GM12892 (cell line): ENCODE data around the gene AGER.
"Not testable (repeated sequence)": the region's sequence is repeated elsewhere in the genome, so short reads cannot be mapped to it uniquely, and the experiment has no call there.

Experiments used
- DNase-seq: peaks from one replicate; pipeline ENCODE4 v3.0.0; 2011; ENCODE audit not compliant: insufficient read length
- FAIRE-seq: peaks from 2 replicates; lab custom pipeline; 2011; peaks lifted over from hg19 to GRCh38; lab: Jason Lieb, UNC
- POLR2A ChIP-seq: IDR thresholded peaks from 2 replicates; pipeline ENCODE4 v1.6.1; 2011; ENCODE audit warnings: low read depth, low read length, control low read depth
- POLR2AphosphoS5 ChIP-seq: IDR thresholded peaks from 2 replicates; pipeline ENCODE4 v1.6.1; 2011; ENCODE audit warnings: low read depth, low read length, control low read depth
- TAF1 ChIP-seq: IDR thresholded peaks from 2 replicates; pipeline ENCODE4 v1.6.1; 2011; ENCODE audit warnings: low read depth, mild to moderate bottlenecking, control low read depth, low read length, borderline replicate concordance

Gene AGER

DNA sequence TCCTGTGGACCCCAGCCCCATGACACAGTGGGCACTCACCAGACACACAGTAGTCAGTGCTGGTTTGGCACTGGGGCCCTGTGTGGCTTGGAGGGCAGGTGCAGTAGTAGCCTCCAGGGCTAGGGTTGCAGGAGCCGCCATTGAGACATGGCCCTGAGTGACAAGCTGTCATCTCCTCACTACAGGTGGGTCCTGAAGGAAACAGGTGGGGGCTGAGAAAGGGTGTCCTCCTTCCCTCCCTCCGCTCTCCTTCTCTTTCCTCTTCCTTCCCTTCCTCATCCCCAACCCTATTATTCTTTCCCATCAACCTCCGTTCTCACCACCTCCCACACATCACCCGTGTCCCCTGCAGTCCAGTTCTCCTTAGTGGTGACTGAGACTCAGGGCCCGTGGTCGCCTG lies 29.6 kb upstream of the AGER start:
- DNase-seq (no peak), FAIRE-seq (no peak)
- TF ChIP-seq POLR2A, result no peak
- TF ChIP-seq TAF1, result no peak

GRCh38 chr6:32212076-32212760 lies 28.2 kb upstream of the AGER start:
- TF ChIP-seq POLR2A (no peak), TAF1 (no peak), POLR2AphosphoS5 (no peak)
- FAIRE-seq (no peak), DNase-seq (no peak)

DNA sequence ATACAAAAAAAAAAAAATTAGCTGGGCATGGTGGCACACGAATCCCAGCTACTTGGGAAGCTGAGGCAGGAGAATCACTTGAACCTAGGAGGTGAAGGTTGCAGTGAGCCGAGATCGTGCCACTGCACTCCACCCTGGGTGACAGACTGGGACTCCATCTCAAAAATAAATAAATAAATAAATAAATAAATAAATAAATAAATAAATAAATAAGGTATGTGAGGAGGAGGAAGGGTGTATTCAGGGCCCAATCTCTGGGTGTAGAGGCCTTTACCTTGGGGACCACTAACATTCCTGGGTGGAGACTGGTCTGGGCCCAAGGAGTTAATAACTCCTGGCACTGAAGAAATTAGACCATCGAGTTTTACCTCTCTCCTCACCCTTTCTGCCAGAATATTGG lies 27.4 kb upstream of the AGER start:
- not testable (repeated sequence) for FAIRE-seq, DNase-seq

DNA sequence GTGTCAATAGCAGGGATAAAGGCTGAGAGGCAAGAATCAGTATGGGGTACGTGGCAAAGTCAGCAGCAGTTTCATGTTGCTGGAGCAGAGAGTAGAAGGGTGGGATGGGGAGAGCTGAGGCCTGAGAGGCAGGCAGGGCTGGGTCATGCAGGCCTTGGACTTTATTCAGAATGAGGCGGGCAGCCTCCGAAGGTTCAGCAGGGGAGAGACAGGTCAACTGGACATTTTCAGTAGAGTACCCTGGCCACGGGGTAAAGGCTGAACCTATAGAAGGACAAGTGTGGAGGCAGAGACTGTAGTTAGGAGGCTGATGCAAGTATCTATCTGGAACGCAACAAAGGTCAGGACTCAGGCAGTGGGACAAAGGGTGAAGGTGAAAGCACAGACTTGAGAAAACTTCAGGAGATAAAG lies 26.1 kb upstream of the AGER start:
- FAIRE-seq (no peak), DNase-seq (no peak)
- no peak for TF ChIP-seq POLR2A
- TF ChIP-seq TAF1, result no peak
- TF ChIP-seq POLR2AphosphoS5, result no peak

- TF ChIP-seq TAF1 (no peak), POLR2AphosphoS5 (no peak), POLR2A (no peak)
- no peak for DNase-seq
- no peak for FAIRE-seq
Measured at GRCh38 chr6:32208996-32209395, 24.9 kb upstream of the AGER start.

DNA sequence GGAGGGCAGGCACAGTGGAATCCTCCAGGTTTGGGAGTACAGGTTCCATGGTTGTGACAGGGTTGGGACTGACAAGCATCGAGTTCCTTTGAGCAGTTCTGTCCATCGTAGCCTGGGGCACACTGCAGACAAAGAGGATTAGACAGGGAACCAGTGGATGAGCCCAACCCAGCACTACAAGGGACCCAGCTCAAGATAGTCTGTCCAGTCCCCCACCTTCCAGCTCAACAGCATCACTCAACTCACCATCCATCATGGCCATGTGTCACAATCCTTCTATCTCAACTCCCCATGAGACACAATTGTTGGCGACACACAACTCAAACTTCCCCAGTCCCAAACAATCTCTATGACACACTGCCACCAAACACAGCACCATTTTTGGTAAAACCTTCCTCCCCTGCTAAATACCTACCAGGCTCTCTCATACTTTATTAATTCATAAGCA lies 20.2 kb upstream of the AGER start:
- DNase-seq (no peak), FAIRE-seq (no peak)
- TF ChIP-seq TAF1 (no peak), POLR2A (no peak), POLR2AphosphoS5 (no peak)

- no peak for DNase-seq
- TF ChIP-seq POLR2AphosphoS5 (no peak), POLR2A (no peak), TAF1 (no peak)
- no peak for FAIRE-seq
Measured at GRCh38 chr6:32203426-32204267, 19.6 kb upstream of the AGER start.

- FAIRE-seq (no peak), DNase-seq (no peak)
- TF ChIP-seq POLR2A, result no peak
- no peak for TF ChIP-seq TAF1
- no peak for TF ChIP-seq POLR2AphosphoS5
Measured at GRCh38 chr6:32202186-32202585, 18.1 kb upstream of the AGER start.

- FAIRE-seq, result no peak
- DNase-seq, result no peak
- TF ChIP-seq POLR2AphosphoS5 (no peak), POLR2A (no peak), TAF1 (no peak)
Measured at GRCh38 chr6:32200711-32201475, 16.8 kb upstream of the AGER start.

DNA sequence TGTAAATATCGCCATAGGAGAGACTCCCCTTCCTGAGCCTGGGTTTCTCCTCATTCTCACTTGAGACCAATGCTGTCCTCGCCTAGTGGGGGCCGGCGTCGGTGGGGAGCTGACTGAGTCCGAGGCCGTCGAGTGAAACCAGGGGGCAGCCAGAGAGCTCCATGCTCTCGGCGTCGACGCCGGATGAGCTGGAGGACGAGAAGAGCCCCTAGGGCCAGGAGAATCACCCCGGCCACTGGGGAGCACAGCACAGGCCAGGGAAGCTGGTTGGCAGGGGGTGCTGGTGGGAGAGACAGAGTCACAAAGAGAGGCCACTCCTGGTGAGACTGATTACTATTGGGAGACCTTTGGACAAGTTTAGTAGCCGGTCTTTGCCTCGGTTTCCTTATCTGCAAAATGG lies 14.8 kb upstream of the AGER start:
- FAIRE-seq (no peak), DNase-seq (no peak)
- no peak for TF ChIP-seq TAF1
- TF ChIP-seq POLR2A, result no peak
- TF ChIP-seq POLR2AphosphoS5, result no peak

- no peak for FAIRE-seq
- no peak for DNase-seq
Measured at GRCh38 chr6:32198345-32198696, 14.3 kb upstream of the AGER start.

More at GRCh38 chr6:32198345-32198696, 14.3 kb upstream of the AGER start:
- TF ChIP-seq TAF1 (no peak), POLR2A (no peak)
